Measurements from ENCODE around the gene STARD7. TPM values are rescaled to one million over a fixed set of nuclear protein-coding genes. Genes with fewer than 3 reads are reported as not detected.

STARD7 gene
- total RNA-seq, 2 donors from 2014 or later: 93.1 to 141 TPM

GRCh38 chr2:96207073-96207773 lies 1.4 kb downstream of the STARD7 start:
- H3K4me1 ChIP-seq (replicated peaks): peaks cover 12% of the 10 kb centered on the region

GRCh38 chr2:96205888-96206287 lies 2.7 kb downstream of the STARD7 start:
- H3K9me3 ChIP-seq: no peaks in the 10 kb centered on the region
- DNase-seq (ENCODE audit: low spot score): no peak
- TF ChIP-seq POLR2A (IDR thresholded peaks at IDR 0.05) (no peak), CTCF (IDR thresholded peaks at IDR 0.05) (no peak)
- H3K27ac ChIP-seq: peak overlapping the region in 1 of 2 donors; percentile 38
- H3K27me3 ChIP-seq (replicated peaks; ENCODE audit: insufficient read depth): no peaks in the 10 kb centered on the region
- intact Hi-C loops (cut with DNase I): loop anchor here (10.0 kb wide), 1 partner anchor 329 kb away; the partner anchor contains the start of gene ARID5A
- H3K4me3 ChIP-seq: no peak overlapping the region
- H3K4me1 ChIP-seq (replicated peaks): peaks cover 12% of the 10 kb centered on the region
- no peaks in the 10 kb centered on the region for H3K36me3 ChIP-seq

More at GRCh38 chr2:96207073-96207773, 1.4 kb downstream of the STARD7 start:
- H3K27ac ChIP-seq: peak overlapping the region; percentile 91 to 93
- no peaks in the 10 kb centered on the region for H3K9me3 ChIP-seq
- intact Hi-C loops (cut with DNase I): loop anchor here (10.0 kb wide), 1 partner anchor 328 kb away; the partner anchor contains the start of gene ARID5A
- no peaks in the 10 kb centered on the region for H3K36me3 ChIP-seq
- no peaks in the 10 kb centered on the region for H3K27me3 ChIP-seq (replicated peaks; ENCODE audit: insufficient read depth)
- WGBS: 8% methylated on average over 11 of the region's 11 CpGs
- peak overlapping the region; percentile 92 to 97 for H3K4me3 ChIP-seq
- DNase-seq (ENCODE audit: low spot score): no peak
- TF ChIP-seq POLR2A (IDR thresholded peaks at IDR 0.05) (no peak), CTCF (IDR thresholded peaks at IDR 0.05) (no peak), POLR2AphosphoS5 (IDR thresholded peaks at IDR 0.05) (peak; percentile 52)

- intact Hi-C loops (cut with DNase I): loop anchor here (10.0 kb wide), 1 partner anchor 330 kb away; the partner anchor contains the start of gene ARID5A
- Histone ChIP-seq H3K4me1 (replicated peaks) (peaks cover 12% of the 10 kb centered on the region), H3K36me3 (no peaks in the 10 kb centered on the region), H3K27me3 (replicated peaks; ENCODE audit: insufficient read depth) (no peaks in the 10 kb centered on the region), H3K4me3 (no peak overlapping the region), H3K9me3 (no peaks in the 10 kb centered on the region), H3K27ac (peak overlapping the region; percentile 20 to 38)
- TF ChIP-seq POLR2A (IDR thresholded peaks at IDR 0.05): no peak
- peak; percentile 71 for TF ChIP-seq POLR2AphosphoS5 (IDR thresholded peaks at IDR 0.05)
- DNase-seq (ENCODE audit: low spot score): no peak
- 11% methylated on average over 6 of the region's 6 CpGs for WGBS
These were observed 3.6 kb downstream of the STARD7 start for GRCh38 chr2:96204836-96205624.

- Histone ChIP-seq H3K27me3 (replicated peaks; ENCODE audit: insufficient read depth) (no peaks in the 10 kb centered on the region), H3K27ac (peak overlapping the region in 1 of 2 donors; percentile 7), H3K4me3 (no peak overlapping the region), H3K4me1 (replicated peaks) (peaks cover 8% of the 10 kb centered on the region), H3K36me3 (no peaks in the 10 kb centered on the region), H3K9me3 (no peaks in the 10 kb centered on the region)
- DNase-seq (ENCODE audit: low spot score): no peak
- 73% methylated on average over 9 of the region's 9 CpGs for whole genome bisulfite sequencing
- TF ChIP-seq POLR2A (IDR thresholded peaks at IDR 0.05) (no peak), CTCF (IDR thresholded peaks at IDR 0.05) (no peak), POLR2AphosphoS5 (IDR thresholded peaks at IDR 0.05) (no peak)
- intact Hi-C loops (cut with DNase I): loop anchor here (10.0 kb wide), 1 partner anchor 331 kb away; the partner anchor contains the start of gene ARID5A
These were observed 5.2 kb downstream of the STARD7 start for GRCh38 chr2:96203130-96204028.
